ENCODE results near the gene AQP4. TPM values are rescaled to one million over a fixed set of nuclear protein-coding genes. Genes with fewer than 3 reads are reported as not detected.

AQP4 gene
- total RNA-seq, 4 donors from 2014 or later: 0.36 to 3.3 (median 0.59) TPM; not detected in 1

DNA sequence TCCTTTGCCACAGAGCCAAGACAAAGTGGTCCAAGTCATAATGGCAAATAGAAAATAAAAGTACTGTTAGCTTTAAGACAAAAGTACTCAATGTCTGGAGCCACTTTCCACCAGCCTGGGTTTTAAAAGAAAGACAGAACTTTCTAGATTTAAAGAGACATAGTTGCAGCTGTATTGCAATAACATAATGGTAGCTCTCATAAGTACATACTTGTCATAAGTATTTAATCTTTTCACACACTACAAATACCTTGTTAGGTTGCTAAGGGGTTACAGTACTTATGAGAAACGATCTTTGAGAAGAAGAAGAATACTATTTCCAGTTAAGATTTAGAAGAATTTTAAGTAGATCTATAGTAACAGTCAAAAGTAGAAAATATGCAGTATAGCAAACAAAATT lies 28.9 kb upstream of the AQP4 start:
- no peak for DNase-seq (ENCODE audit: low spot score in 2 of 2)
- intact Hi-C loops (cut with DNase I; ENCODE audit: low total_unique reads): loop anchor here (10.0 kb wide), 1 partner anchor 60 kb away; no protein-coding TSS in a partner anchor
- no peak overlapping the region for H3K4me3 ChIP-seq (ENCODE audit: low read depth, poor library complexity, severe bottlenecking)
- WGBS, 2 donors: 36 to 40% methylated on average over 1 of the region's 1 CpG
- TF ChIP-seq, protein P1, sequence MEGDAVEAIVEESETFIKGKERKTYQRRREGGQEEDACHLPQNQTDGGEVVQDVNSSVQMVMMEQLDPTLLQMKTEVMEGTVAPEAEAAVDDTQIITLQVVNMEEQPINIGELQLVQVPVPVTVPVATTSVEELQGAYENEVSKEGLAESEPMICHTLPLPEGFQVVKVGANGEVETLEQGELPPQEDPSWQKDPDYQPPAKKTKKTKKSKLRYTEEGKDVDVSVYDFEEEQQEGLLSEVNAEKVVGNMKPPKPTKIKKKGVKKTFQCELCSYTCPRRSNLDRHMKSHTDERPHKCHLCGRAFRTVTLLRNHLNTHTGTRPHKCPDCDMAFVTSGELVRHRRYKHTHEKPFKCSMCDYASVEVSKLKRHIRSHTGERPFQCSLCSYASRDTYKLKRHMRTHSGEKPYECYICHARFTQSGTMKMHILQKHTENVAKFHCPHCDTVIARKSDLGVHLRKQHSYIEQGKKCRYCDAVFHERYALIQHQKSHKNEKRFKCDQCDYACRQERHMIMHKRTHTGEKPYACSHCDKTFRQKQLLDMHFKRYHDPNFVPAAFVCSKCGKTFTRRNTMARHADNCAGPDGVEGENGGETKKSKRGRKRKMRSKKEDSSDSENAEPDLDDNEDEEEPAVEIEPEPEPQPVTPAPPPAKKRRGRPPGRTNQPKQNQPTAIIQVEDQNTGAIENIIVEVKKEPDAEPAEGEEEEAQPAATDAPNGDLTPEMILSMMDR (IDR thresholded peaks at IDR 0.05): no peak
- no peak for TF ChIP-seq POLR2A (IDR thresholded peaks at IDR 0.05)

DNA sequence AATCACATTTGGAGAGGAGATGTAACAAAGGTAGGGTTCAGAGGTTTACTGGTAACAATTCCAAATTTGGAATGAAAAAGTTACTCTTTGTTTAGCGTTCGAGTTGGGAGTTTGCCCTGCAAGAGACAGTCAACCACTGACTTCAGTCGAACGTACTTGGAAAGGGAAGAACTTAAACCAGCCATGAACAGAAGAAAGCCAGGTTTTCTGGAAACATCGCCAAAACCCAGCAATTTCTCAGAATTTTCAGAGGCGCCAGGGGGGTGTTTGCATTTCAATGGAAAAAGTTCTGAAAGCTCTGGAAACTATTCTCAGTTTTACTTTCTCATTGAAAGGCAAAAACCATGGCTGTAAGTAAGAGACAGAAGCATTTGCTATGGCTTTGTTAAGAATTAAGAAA lies 28.5 kb upstream of the AQP4 start:
- TF ChIP-seq, protein P1 (IDR thresholded peaks at IDR 0.05): no peak
- no peak for TF ChIP-seq POLR2A (IDR thresholded peaks at IDR 0.05)
- no peak for DNase-seq (ENCODE audit: low spot score in 2 of 2)
- WGBS, 2 donors: 49 to 52% methylated on average over 6 of the region's 6 CpGs
- H3K4me3 ChIP-seq (ENCODE audit: low read depth, poor library complexity, severe bottlenecking): no peak overlapping the region
- intact Hi-C loops (cut with DNase I; ENCODE audit: low total_unique reads): loop anchor here (10.0 kb wide), 1 partner anchor 61 kb away; no protein-coding TSS in a partner anchor

DNA sequence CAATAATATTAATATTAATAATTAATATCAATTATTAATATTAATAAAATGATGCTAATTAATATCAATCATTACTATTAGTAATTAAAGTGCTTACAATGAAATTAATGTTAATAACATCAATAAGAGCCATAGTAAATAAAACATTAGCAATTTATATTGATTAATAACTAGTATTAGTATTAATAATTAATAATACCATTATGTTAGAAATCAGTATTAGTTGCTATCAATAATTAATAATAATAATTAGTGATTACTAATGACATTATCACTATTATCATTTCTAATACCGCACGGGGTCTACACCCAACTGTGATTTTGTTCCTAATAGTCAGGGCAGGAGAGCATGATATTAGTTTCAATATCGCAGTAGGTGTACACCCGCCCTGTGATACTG lies 22.8 kb upstream of the AQP4 start:
- WGBS, 2 donors: 94 to 95% methylated on average over 4 of the region's 4 CpGs
- intact Hi-C loops (cut with DNase I; ENCODE audit: low total_unique reads): no loop called here
- H3K4me3 ChIP-seq (ENCODE audit: low read depth, poor library complexity, severe bottlenecking): no peak overlapping the region
- TF ChIP-seq, protein P1 (IDR thresholded peaks at IDR 0.05): no peak
- TF ChIP-seq POLR2A (IDR thresholded peaks at IDR 0.05): no peak
- DNase-seq (ENCODE audit: low spot score in 2 of 2): no peak

DNA sequence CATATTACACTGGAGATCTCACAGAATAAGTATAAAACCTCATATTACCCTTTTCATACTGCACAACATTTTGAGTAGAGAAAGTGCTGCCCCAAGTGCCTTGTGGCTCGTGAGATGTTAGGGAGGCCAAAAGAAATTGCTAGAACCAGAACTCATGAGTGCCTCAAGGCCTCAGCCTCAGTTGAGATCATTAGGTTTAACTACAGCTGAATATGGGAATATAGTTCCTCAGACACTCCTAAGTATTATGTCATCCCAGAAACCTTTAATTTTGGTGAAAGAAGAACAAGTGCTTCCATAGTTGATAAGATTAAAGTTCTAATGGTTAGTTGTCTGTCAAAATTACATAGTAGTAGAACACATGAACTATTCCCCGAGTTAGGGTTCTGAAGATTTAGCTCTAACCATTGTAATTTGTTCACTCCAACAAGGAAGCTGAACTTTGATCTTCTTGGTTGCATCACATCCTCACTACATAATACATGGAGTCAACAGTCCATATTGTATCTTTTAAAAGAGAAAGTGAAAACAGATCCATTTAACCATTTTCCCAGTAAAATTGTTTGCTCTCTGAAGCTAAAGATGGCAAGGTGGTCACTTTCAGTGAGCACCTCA lies 9.6 kb upstream of the AQP4 start:
- intact Hi-C loops (cut with DNase I; ENCODE audit: low total_unique reads): no loop called here
- WGBS, 2 donors: 68 to 71% methylated on average over 2 of the region's 2 CpGs
- no peak overlapping the region for H3K4me3 ChIP-seq (ENCODE audit: low read depth, poor library complexity, severe bottlenecking)
- no peak for TF ChIP-seq POLR2A (IDR thresholded peaks at IDR 0.05)
- TF ChIP-seq, protein P1 (IDR thresholded peaks at IDR 0.05): no peak
- no peak for DNase-seq (ENCODE audit: low spot score in 2 of 2)

DNA sequence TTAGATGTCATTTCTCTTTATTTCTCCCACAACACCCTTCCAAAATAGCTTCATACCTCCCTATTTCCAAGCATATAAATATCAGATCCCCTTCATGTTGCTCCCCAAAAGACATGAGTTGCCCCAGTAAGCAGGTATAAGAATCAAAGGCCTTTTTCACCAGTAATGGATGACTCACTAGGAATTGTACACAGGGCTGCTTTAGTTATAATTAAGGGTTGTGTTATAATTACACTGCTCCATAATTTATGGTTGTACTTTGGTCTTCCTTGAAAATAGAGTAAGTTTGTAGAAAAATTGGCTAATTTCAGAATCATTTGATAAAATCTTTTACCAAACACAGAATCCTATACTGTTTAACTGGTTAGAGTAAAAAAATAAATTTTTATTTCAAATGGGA lies 8.8 kb upstream of the AQP4 start:
- intact Hi-C loops (cut with DNase I; ENCODE audit: low total_unique reads): no loop called here
- no peak overlapping the region for H3K4me3 ChIP-seq (ENCODE audit: low read depth, poor library complexity, severe bottlenecking)
- no peak for TF ChIP-seq POLR2A (IDR thresholded peaks at IDR 0.05)
- no peak for DNase-seq (ENCODE audit: low spot score in 2 of 2)

DNA sequence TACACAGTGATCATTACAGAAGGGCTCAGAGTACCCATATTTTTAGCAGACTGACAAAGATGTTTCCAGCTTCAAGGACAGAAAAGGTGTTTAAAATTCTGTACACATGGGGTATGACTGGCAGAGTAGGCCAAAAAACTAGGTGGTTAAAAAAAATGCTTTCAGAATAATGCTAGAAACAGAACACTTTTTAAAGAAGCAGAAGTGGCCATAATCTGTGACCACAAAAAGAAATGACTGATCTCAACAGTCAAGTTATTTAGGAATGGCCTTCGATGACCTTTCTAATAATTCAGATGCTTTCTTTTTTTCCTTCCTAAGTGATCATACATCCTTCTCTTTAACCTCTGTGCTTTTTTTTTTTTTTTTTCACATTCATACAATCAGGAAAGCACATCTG lies 4.1 kb upstream of the AQP4 start:
- DNase-seq (ENCODE audit: low spot score in 2 of 2): no peak
- no peak overlapping the region for H3K4me3 ChIP-seq (ENCODE audit: low read depth, poor library complexity, severe bottlenecking)
- 84 to 86% methylated on average over 1 of the region's 1 CpG for WGBS, 2 donors
- TF ChIP-seq, protein P1 (IDR thresholded peaks at IDR 0.05): no peak
- intact Hi-C loops (cut with DNase I; ENCODE audit: low total_unique reads): loop anchor here (5.0 kb wide), 1 partner anchor 1892 kb away; no protein-coding TSS in a partner anchor
